Measurements from ENCODE around the gene LAMC3.

DNA sequence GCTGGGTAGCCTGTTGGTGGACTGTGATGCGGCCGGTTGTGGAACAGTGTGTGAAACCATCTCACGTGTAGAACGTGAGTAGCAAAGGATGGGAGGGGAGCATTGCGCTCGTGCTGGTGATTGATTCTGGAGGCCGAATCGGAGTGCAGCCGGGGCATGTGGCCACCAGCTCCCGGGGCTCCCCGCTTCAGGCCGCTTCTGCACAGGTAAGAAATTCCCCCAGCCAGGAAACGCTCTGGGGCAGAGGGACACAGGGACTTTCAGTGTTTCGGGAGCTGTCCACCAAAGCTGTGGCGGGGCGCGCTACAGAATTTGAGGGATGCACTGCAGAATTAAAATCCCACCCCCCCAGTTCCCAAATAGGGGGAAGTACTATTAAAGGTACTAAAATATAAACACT, 41.9 kb downstream of the LAMC3 start:
- no peak for TF ChIP-seq POLR2A (IDR thresholded peaks at IDR 0.05)
- TF ChIP-seq, protein P1, sequence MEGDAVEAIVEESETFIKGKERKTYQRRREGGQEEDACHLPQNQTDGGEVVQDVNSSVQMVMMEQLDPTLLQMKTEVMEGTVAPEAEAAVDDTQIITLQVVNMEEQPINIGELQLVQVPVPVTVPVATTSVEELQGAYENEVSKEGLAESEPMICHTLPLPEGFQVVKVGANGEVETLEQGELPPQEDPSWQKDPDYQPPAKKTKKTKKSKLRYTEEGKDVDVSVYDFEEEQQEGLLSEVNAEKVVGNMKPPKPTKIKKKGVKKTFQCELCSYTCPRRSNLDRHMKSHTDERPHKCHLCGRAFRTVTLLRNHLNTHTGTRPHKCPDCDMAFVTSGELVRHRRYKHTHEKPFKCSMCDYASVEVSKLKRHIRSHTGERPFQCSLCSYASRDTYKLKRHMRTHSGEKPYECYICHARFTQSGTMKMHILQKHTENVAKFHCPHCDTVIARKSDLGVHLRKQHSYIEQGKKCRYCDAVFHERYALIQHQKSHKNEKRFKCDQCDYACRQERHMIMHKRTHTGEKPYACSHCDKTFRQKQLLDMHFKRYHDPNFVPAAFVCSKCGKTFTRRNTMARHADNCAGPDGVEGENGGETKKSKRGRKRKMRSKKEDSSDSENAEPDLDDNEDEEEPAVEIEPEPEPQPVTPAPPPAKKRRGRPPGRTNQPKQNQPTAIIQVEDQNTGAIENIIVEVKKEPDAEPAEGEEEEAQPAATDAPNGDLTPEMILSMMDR (IDR thresholded peaks at IDR 0.05): no peak
- no peak for TF ChIP-seq POLR2AphosphoS5 (IDR thresholded peaks at IDR 0.05)
- no peak for TF ChIP-seq EP300 (IDR thresholded peaks at IDR 0.05)
